ENCODE measurements around the gene TMEM132D. TPM values are rescaled to one million over a fixed set of nuclear protein-coding genes. Genes with fewer than 3 reads are reported as not detected.
"Not testable (repeated sequence)": the region's sequence is repeated elsewhere in the genome, so short reads cannot be mapped to it uniquely, and the experiment has no call there.

TMEM132D gene
- polyA plus RNA-seq, 1 experiment = 0.02 TPM

DNA sequence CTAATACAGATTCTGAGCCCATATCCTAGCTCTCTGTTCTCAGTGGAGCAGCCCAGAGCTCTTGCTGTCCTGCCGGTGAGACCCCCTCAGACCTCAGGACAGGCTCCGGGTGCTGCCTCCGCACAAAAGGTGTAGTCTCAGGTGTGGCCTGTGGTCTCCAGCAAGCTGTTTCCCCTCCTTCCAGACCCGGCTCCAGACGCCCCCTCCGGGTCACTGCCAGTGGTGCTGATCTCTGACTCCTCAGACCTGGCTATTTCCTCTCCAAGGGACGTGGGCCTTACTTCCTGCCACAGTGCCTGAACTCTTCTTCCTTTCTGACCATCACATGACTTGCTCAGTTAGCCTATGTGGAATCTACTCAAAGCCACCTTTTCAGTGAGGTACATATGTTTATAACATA, 713.0 kb downstream of the TMEM132D start:
- Histone ChIP-seq H3K36me3 (ENCODE audit: control insufficient read depth, insufficient read depth, low read length) (no peaks in the 10 kb centered on the region), H3K4me3 (ENCODE audit: low read depth, low read length) (no peak overlapping the region), H3K27me3 (ENCODE audit: control insufficient read depth, insufficient read depth, low read length) (no peaks in the 10 kb centered on the region)
- POLR2A ChIA-PET = no interaction called here
- CTCF ChIA-PET = no interaction called here
- DNase-seq (ENCODE audit: low read depth) = no peak
- TF ChIP-seq, protein P1, sequence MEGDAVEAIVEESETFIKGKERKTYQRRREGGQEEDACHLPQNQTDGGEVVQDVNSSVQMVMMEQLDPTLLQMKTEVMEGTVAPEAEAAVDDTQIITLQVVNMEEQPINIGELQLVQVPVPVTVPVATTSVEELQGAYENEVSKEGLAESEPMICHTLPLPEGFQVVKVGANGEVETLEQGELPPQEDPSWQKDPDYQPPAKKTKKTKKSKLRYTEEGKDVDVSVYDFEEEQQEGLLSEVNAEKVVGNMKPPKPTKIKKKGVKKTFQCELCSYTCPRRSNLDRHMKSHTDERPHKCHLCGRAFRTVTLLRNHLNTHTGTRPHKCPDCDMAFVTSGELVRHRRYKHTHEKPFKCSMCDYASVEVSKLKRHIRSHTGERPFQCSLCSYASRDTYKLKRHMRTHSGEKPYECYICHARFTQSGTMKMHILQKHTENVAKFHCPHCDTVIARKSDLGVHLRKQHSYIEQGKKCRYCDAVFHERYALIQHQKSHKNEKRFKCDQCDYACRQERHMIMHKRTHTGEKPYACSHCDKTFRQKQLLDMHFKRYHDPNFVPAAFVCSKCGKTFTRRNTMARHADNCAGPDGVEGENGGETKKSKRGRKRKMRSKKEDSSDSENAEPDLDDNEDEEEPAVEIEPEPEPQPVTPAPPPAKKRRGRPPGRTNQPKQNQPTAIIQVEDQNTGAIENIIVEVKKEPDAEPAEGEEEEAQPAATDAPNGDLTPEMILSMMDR (IDR thresholded peaks at IDR 0.05; ENCODE audit: insufficient read depth, low read depth, low read length) = no peak

DNA sequence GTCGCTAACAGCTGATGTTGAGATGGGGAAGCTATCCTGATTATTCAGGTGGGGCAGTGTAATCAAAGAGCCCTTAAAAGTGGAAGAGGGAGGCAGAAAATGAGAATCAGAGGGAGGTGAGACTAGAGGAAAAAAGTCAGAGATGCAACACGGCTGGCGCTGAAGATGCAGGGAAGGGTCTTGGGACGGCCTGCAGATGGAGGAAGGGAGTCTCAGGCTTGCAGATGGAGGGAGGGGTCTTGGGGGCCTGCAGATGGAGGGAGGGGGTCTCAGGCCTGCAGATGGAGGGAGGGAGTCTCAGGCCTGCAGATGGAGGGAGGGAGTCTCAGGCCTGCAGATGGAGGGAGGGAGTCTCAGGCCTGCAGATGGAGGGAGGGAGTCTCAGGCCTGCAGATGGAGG, 713.9 kb downstream of the TMEM132D start:
- POLR2A ChIA-PET; H3K27me3 ChIP-seq (ENCODE audit: control insufficient read depth, insufficient read depth, low read length); H3K36me3 ChIP-seq (ENCODE audit: control insufficient read depth, insufficient read depth, low read length); DNase-seq (ENCODE audit: low read depth); H3K4me3 ChIP-seq (ENCODE audit: low read depth, low read length): not testable (repeated sequence)
- CTCF ChIA-PET = interaction anchor here (0.6 kb wide), 1 partner anchor 11 kb away, joined by 3 read pairs; no protein-coding TSS in a partner anchor

DNA sequence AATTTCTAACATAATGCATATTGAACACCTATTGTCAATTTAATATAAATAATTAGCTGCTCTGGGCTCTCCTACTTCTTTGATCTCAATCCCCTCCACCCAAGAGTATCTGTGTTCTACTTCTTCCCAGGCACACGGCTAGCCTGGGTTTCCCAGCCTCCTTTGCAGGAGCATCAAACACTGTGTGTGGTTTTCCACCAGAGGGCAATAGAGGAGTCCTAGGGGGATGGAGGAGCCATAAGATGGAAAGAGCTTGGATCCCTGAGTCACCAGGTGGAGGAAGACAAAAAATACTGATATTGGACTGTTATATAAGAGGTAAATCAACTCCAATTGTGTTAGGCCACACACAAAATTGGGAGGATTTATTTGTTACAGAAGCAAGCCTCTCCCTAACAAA, 716.9 kb downstream of the TMEM132D start:
- Histone ChIP-seq H3K27me3 (ENCODE audit: control insufficient read depth, insufficient read depth, low read length) (no peaks in the 10 kb centered on the region), H3K36me3 (ENCODE audit: control insufficient read depth, insufficient read depth, low read length) (no peaks in the 10 kb centered on the region), H3K4me3 (ENCODE audit: low read depth, low read length) (no peak overlapping the region)
- DNase-seq (ENCODE audit: low read depth) = no peak
- TF ChIP-seq, protein P1 (IDR thresholded peaks at IDR 0.05; ENCODE audit: insufficient read depth, low read depth, low read length) = no peak
- POLR2A ChIA-PET = no interaction called here
- CTCF ChIA-PET = interaction anchor here (0.8 kb wide), 1 partner anchor 36 kb away, joined by 3 read pairs; no protein-coding TSS in a partner anchor

DNA sequence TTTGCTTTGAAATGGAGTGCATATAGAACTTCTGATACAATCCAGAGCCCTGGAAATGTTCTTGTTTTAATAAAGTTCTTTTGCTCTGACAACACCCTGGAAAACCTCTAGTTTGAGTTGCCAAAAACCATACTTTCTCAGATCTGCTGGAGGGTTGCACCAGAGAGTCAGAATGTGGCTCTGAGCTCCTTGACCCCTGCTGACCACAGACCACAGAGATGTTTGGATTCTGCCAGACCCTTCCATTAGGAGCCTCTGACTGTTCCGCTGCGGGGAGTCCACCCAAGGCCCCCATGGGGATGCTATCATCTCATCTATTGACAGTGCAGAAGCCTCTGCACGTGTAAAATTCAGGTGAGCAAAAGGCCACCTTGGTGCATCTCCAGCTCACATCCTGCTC, 718.0 kb downstream of the TMEM132D start:
- CTCF ChIA-PET = no interaction called here
- POLR2A ChIA-PET = no interaction called here
- TF ChIP-seq, protein P1 (IDR thresholded peaks at IDR 0.05; ENCODE audit: insufficient read depth, low read depth, low read length) = no peak
- Histone ChIP-seq H3K27me3 (ENCODE audit: control insufficient read depth, insufficient read depth, low read length) (no peaks in the 10 kb centered on the region), H3K36me3 (ENCODE audit: control insufficient read depth, insufficient read depth, low read length) (no peaks in the 10 kb centered on the region), H3K4me3 (ENCODE audit: low read depth, low read length) (no peak overlapping the region)
- DNase-seq (ENCODE audit: low read depth) = no peak

DNA sequence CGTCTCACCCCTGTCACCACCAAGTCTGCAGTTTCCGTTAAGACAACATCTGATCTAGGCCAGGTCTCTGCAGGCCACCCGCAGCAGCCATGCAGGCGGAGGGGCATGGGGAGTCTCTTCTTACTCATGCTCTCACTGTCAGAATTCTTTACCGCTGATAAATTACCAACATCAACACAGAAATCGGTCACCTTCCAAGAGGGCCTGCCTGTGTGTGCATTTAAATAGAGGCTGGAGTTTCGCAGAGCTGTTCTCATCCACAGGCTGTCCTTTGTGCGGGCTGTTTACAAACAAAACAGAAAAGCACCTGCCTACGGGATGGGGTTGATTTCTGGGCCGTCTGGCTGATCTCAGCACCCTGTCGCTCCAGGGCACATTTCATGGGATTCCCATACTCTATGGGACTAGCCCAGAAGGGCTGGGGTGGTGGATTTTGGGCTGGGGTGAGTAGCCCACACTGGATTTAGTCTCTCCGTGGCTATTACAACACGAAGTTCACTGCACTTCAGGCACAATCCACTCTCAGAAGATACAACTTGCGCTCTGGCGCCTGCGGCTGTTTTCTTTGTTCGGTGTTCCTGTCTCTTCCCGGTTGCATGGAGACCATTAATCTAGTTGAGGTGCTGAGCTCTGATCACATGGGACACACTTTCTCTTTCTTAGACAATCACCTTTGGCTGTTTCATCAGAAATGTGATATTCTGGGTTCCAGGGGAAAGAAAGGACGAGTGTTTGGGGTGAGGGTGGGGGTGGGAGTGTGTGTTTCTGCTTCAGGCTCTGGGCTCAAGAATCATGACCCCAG, 719.5 kb downstream of the TMEM132D start:
- CTCF ChIA-PET = no interaction called here
- Histone ChIP-seq H3K27me3 (ENCODE audit: control insufficient read depth, insufficient read depth, low read length) (no peaks in the 10 kb centered on the region), H3K36me3 (ENCODE audit: control insufficient read depth, insufficient read depth, low read length) (no peaks in the 10 kb centered on the region), H3K4me3 (ENCODE audit: low read depth, low read length) (no peak overlapping the region)
- TF ChIP-seq, protein P1 (IDR thresholded peaks at IDR 0.05; ENCODE audit: insufficient read depth, low read depth, low read length) = no peak
- DNase-seq (ENCODE audit: low read depth) = no peak
- POLR2A ChIA-PET = no interaction called here
